Lower leg skin (tissue), 4 donors: ENCODE results near the gene KRT5. TPM values are rescaled to one million over a fixed set of nuclear protein-coding genes. Genes with fewer than 3 reads are reported as not detected.

Experiments used
- DNase-seq, 2 donors: peaks; one replicate each; pipeline ENCODE4 v3.0.0-alpha.2; 2019; ENCODE audit warnings: low spot score in 2 of 2
- H3K4me3 ChIP-seq: fragments of 200-600 bp; sonication (generic); 2 replicates; pipeline ENCODE4 v1.5.1; 2017; ENCODE audit warnings: mild to moderate bottlenecking, low read depth; ENCODE audit not compliant: poor library complexity, severe bottlenecking
- POLR2A ChIP-seq, 2 donors: fragments of 450-650 bp; IDR thresholded peaks; one replicate each; pipeline ENCODE4 v1.6.1; 2016 to 2017; ENCODE audit warnings: antibody characterized with exemption in 2 of 2, mild to moderate bottlenecking in 1 of 2, moderate library complexity in 1 of 2
- WGBS, 2 donors: methylation state at CpG; one replicate each; pipeline ENCODE4 v1.1.5; 2018; 5-methylcytosine and 5-hydroxymethylcytosine counted together
- intact Hi-C: fragments of 100-400 bp; cut with DNase I; formaldehyde crosslinking; loops from one replicate; pipeline ENCODE4 v1.15.0; 2023; ENCODE audit warnings: low total_unique reads
- total RNA-seq, 4 donors: library from RNA; depleted of rRNA; stranded (reverse); fragments of >200 nt; gene quantifications; one replicate each; pipeline ENCODE4 v1.1.0, GENCODE V29; 2016
- TF ChIP-seq, protein P1 (sequence below), 3 donors: fragments of 450-650 bp; IDR thresholded peaks; one replicate each; pipeline ENCODE4 v1.5.1; 2016; ENCODE audit warnings: antibody characterized with exemption in 3 of 3, mild to moderate bottlenecking in 3 of 3, moderate library complexity in 2 of 3

The KRT5 gene
- total RNA-seq, 4 donors from 2014 or later: 2,541 to 6,567 (median 4,278) TPM

DNA sequence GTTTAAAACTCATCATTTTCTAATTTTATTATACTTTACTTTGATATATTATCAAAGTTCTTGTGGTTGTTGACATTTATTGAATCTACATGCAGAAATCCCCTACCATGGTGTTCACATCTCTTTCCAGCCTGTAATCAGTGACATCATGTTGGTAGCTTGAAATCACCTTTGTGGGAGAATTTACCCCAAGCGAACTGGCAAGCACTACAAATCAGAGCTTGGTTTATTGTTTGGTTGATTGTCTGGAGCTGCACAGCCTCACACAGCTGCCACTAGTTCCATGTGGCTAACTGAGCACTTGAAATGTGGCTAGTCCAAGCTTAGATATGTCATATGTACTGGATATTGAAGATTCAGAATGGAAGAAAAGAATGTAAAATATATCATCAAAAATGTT is 15.4 kb upstream of the KRT5 start:
- no peak for TF ChIP-seq POLR2A (IDR thresholded peaks at IDR 0.05)
- TF ChIP-seq, protein P1, sequence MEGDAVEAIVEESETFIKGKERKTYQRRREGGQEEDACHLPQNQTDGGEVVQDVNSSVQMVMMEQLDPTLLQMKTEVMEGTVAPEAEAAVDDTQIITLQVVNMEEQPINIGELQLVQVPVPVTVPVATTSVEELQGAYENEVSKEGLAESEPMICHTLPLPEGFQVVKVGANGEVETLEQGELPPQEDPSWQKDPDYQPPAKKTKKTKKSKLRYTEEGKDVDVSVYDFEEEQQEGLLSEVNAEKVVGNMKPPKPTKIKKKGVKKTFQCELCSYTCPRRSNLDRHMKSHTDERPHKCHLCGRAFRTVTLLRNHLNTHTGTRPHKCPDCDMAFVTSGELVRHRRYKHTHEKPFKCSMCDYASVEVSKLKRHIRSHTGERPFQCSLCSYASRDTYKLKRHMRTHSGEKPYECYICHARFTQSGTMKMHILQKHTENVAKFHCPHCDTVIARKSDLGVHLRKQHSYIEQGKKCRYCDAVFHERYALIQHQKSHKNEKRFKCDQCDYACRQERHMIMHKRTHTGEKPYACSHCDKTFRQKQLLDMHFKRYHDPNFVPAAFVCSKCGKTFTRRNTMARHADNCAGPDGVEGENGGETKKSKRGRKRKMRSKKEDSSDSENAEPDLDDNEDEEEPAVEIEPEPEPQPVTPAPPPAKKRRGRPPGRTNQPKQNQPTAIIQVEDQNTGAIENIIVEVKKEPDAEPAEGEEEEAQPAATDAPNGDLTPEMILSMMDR (IDR thresholded peaks at IDR 0.05): no peak
- WGBS, 2 donors: 82 to 88% methylated on average over 1 of the region's 1 CpG
- no peak overlapping the region for H3K4me3 ChIP-seq
- intact Hi-C loops: no loop called here
- no peak for DNase-seq

DNA sequence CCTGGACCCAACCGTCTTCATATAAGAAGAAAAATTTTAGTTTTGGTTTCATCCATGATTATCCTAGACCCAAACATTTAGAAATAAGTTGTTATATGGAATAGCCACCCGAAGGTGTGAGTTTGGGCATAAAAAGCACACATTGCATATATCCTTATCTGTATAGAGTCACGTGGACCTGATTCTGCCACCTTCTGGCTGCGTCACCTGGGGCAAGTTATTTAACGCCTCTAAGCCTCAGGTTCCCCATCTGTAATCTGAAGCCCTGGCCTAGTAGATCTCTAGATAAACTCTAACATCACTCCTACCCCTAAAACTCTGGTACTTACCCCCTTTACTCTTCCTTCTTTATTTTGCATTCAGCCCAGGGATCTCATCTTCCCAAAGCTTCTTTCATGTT is 14.3 kb upstream of the KRT5 start:
- no peak overlapping the region for H3K4me3 ChIP-seq
- 95 to 96% methylated on average over 5 of the region's 5 CpGs for WGBS, 2 donors
- intact Hi-C loops: no loop called here
- TF ChIP-seq POLR2A (IDR thresholded peaks at IDR 0.05): no peak
- TF ChIP-seq, protein P1 (IDR thresholded peaks at IDR 0.05): no peak
- DNase-seq: no peak

DNA sequence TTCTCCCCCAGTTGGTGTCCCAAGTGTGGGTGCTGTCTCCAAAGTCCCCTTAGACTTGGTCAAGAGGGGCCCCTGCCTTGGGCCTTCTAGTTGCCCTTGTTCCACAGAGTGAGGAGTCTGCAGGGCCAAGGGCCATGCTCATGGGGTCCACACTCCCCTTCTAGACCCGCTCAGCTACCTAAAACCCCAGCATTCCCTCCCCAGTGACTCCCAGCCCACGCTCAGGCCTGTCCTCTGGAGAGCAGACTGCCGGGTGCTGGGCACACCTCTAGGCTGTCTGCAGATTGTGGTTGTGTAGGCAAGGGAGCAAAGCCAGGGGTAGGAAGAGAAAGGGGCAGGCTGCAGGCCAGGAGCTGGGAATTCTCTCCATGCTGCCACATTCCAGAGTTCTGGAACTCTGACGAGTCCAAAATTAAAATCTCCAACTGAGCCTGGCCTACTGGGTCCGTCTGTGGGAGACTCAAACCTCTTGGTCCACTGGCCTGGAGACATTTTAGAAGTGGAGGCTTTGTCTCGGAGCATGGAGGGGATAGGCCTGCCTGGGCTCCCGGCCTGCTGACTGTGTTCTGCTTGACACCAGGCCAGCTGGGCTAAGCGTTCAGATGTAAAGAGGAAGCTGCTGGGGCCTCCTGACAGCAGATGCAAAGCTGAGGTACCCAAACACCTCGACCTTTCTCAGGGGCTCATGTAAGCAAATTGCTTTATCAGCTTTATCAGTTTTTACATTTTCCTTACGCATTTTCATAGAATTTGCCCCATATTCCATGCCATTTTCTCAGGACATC is 13.7 kb upstream of the KRT5 start:
- WGBS, 2 donors: 62 to 68% methylated on average over 10 of the region's 10 CpGs
- TF ChIP-seq POLR2A (IDR thresholded peaks at IDR 0.05): no peak
- TF ChIP-seq, protein P1 (IDR thresholded peaks at IDR 0.05): no peak
- H3K4me3 ChIP-seq: no peak overlapping the region
- no peak for DNase-seq
- intact Hi-C loops: no loop called here

DNA sequence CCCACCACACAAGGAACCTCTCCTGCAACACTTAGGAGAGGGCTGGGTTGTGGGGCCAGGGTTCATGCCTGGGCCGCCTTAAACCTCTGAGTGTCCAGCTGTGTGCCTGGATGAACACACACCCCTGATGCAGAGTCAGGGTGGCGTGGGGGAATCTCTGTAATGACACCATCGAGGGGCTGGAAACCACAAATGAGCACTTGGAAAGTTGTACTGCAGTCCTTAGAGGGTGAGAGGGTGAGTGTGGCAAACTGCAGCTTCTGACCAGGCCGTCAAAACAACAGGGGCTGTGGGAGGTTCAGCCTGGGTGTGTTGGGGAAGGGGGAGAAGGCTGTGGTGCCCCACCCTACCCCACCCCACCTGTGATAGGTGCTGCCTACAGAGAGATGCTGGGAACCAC is 12.4 kb upstream of the KRT5 start:
- no peak overlapping the region for H3K4me3 ChIP-seq
- TF ChIP-seq, protein P1 (IDR thresholded peaks at IDR 0.05): no peak
- TF ChIP-seq POLR2A (IDR thresholded peaks at IDR 0.05): no peak
- DNase-seq: no peak
- WGBS, 2 donors: 77 to 81% methylated on average over 4 of the region's 4 CpGs
- intact Hi-C loops: no loop called here

DNA sequence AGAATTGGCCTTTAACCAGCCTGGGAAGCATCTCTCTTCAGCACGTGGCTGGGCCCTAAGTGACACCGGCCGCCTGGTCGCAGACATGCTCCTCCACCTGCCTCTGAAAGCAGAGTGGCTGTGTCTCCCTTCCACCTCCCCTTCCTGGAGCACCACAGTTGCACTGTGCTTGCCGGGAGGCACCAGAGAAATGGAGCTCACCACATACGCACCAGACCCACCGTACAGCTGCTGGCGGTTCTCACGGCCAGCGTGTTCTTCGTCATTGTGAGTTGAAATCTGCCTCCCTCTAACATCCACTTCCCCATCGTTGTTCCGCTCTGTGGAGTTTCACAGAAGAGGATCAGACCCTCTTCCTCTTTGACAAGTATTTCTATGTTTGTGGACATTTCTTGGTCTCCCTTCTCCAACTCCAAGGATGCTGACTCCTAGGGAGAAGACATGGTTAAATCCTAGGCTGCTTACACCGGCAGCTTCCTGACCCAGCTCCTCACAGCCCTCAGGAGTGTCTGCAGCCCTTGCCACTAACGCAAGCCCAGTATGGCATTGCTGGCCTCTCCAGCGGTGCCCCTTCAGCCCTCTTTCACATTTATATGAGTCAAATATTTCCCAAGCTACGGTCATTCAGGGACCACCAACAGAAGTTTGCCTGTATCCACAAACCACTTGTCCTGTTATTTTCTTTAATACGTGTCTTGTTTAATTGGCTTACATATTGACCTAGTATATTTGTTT is 11.5 kb upstream of the KRT5 start:
- WGBS, 2 donors: 90 to 92% methylated on average over 18 of the region's 18 CpGs
- intact Hi-C loops: no loop called here
- DNase-seq: no peak
- no peak overlapping the region for H3K4me3 ChIP-seq
- TF ChIP-seq, protein P1 (IDR thresholded peaks at IDR 0.05): no peak
- no peak for TF ChIP-seq POLR2A (IDR thresholded peaks at IDR 0.05)
